Activated CD4-positive, alpha-beta T cell treated with anti-CD3 and anti-CD28 coated beads for 4 hours (primary cell): ENCODE results near the gene MCRIP1.

ENCODE experiments used
- DNase-seq, 2 donors: peaks; one replicate each; pipeline ENCODE4 v3.0.0-alpha.2; 2020

Gene MCRIP1

DNA sequence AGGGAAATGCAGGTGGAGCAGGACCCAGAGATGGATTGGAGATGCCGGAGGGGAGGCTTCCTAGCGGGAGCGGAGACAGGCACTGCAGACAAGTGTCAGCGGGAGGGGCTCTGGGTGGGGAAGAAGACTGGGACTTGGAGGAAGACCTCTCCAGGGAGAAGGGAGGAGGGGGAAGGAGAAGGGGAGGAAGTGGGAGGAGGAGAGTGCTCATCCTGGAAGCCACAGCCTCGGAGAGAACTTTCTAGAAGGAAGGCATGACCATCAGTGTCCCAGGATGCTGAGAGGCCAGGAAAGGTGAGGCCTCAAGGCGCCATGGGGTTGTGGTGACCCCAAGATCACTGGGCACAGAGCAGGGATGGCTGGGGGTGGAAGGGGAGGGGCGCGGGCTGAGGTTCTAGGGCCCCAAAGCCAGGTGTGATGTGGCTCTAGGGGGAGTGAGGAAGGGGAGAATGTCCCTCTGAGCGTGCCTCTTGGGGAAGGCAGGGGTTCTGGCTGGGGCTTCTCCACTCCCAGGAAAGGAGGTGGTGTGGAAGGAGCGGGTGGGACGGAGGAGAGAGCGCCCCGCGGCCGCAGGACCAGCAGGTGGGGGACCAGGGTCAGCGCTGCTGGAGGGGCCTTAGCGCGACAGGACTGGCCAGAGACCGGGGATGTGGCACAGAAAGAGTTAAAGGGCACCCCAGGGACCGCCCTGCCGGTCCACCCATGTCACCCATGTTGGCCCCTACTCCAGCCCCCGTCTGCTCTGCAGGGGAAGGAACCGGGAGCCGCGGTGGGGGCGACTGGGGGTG is 30.0 kb downstream of the MCRIP1 start:
- no peak for DNase-seq

- no peak for DNase-seq
Observed at GRCh38 chr17:81802048-81802758, 30.9 kb downstream of the MCRIP1 start.

DNA sequence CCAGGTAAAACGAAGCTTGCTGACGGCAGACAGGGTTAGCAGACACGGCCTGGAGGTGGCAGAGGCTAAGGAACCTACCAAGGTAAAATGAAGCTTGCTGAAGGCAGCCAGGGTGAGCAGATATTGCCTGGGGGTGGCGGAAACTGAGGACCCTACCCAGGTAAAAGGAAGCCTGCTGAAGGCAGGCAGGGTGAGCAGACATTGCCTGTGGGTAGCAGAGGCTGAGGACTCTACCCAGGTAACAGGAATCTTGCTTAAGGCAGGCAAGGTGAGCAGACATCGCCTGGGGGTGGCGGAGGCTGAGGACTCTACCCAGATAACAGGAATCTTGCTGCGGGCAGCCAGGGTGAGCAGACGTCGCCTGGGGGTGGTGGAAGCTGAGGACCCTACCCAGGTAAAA is 31.8 kb downstream of the MCRIP1 start:
- DNase-seq: no peak

DNA sequence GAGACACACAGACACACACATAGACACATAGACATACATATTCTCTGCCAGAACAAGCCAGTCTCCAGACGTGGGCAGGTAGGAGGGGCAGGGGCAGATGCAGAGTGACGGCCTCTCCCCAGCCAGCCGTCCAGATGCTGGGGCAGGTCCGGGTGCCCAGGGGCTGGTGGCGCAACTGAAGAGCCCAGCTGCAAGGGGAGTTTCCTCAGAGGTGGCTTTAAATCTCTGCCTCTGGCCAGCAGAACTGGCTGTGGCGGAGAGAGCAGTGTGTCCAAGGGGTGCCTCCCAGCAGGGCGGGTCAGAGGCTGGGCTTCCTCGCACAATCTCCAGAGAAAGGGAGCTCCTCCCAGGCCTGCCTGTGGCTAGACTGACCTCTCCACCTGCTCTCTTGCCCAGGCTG is 38.6 kb downstream of the MCRIP1 start:
- DNase-seq: no peak

GRCh38 chr17:81794074-81794476 is 39.0 kb downstream of the MCRIP1 start:
- no peak for DNase-seq

DNA sequence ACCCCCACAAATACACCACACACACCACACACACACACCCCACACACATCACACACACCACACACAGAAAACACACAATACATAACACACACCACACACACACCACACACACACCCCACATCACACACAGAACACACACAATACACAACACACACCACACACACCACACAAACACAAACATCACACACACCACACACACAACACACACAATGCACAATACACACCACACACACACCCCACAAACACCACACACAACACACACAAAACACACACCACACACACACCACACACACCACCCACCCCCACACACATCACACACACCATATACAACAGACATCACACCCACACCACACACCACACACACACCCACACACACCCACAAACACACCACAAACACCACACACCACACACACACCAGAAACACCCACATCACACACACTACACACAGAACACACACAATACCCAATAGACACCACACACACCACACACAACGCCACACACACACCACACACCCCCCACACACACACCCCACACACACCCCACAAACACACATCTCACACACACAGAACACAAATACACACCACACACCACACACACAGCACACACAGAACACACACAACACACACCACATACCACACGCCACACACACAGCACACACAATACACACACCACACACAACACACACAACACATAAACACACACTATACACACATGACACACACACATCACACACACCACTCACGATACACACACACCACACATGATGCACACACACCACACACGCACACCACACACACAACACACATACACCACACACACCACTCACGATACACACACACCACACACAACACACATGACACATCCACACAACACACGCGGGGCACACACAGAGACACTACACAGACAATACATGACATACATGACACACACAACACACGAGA is 40.1 kb downstream of the MCRIP1 start:
- no peak for DNase-seq
